ENCODE data around the gene LUZP2.

DNA sequence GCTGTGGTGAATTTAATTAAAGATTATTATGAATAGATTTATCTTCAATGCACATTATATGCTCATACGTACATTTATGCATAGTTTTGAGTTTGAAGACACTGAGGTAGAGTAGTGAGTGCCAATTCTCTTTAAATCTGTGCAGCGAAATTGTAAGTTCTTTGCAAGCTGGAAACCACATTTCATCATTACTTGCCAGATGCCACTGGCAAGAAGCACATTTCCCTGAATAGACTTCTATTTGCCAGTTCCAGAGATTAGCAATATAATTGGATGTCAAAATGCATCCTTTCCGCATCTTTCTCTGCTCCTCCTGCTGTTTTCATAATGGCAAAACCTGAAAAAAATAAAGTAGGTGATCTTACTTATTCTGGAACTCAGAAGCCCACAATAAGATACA is 448.0 kb downstream of the LUZP2 start:
- no peak for TF ChIP-seq POLR2A (IDR thresholded peaks at IDR 0.05)
- TF ChIP-seq, protein P1, sequence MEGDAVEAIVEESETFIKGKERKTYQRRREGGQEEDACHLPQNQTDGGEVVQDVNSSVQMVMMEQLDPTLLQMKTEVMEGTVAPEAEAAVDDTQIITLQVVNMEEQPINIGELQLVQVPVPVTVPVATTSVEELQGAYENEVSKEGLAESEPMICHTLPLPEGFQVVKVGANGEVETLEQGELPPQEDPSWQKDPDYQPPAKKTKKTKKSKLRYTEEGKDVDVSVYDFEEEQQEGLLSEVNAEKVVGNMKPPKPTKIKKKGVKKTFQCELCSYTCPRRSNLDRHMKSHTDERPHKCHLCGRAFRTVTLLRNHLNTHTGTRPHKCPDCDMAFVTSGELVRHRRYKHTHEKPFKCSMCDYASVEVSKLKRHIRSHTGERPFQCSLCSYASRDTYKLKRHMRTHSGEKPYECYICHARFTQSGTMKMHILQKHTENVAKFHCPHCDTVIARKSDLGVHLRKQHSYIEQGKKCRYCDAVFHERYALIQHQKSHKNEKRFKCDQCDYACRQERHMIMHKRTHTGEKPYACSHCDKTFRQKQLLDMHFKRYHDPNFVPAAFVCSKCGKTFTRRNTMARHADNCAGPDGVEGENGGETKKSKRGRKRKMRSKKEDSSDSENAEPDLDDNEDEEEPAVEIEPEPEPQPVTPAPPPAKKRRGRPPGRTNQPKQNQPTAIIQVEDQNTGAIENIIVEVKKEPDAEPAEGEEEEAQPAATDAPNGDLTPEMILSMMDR (IDR thresholded peaks at IDR 0.05): no peak

Measured in adrenal gland (tissue), 5 donors.